Subcutaneous abdominal adipose tissue (tissue), 5 donors: Measurements from ENCODE around the gene THAP4.

ENCODE experiments used
- H3K27ac ChIP-seq: one replicate; pipeline ENCODE4 v1.7.0; 2013; ENCODE audit warnings: low read depth, mild to moderate bottlenecking, inconsistent platforms, low read length, moderate library complexity
- H3K27me3 ChIP-seq, 5 donors: one replicate each; pipeline ENCODE4 v1.7.0; 2013; ENCODE audit warnings: low read length in 5 of 5, inconsistent platforms in 1 of 5; ENCODE audit not compliant: control insufficient read depth in 5 of 5, insufficient read depth in 4 of 5
- H3K36me3 ChIP-seq, 5 donors: one replicate each; pipeline ENCODE4 v1.7.0; 2013; ENCODE audit warnings: low read length in 5 of 5; ENCODE audit not compliant: control insufficient read depth in 5 of 5, insufficient read depth in 5 of 5
- H3K4me1 ChIP-seq, 5 donors: one replicate each; pipeline ENCODE4 v1.7.0; 2013; ENCODE audit warnings: low read length in 5 of 5, mild to moderate bottlenecking in 3 of 5, moderate library complexity in 1 of 5; ENCODE audit not compliant: control insufficient read depth in 5 of 5, insufficient read depth in 5 of 5
- H3K4me3 ChIP-seq, 5 donors: one replicate each; pipeline ENCODE4 v1.7.0; 2013; ENCODE audit warnings: low read length in 5 of 5, low read depth in 1 of 5
- H3K9ac ChIP-seq, 5 donors: one replicate each; pipeline ENCODE4 v1.7.0; 2013; ENCODE audit warnings: low read length in 5 of 5, mild to moderate bottlenecking in 4 of 5, moderate library complexity in 3 of 5
- H3K9me3 ChIP-seq, 5 donors: one replicate each; pipeline ENCODE4 v1.7.0; 2013; ENCODE audit warnings: low read length in 5 of 5; ENCODE audit not compliant: control insufficient read depth in 5 of 5
- donor health status: healthy.
- donor health status: healthy.
- donor health status: healthy.
- donor health status: healthy.
- donor health status: healthy.

THAP4 gene

GRCh38 chr2:241615041-241615440 is 21.9 kb downstream of the THAP4 start:
- Histone ChIP-seq H3K9me3 (no peaks in the 10 kb centered on the region), H3K4me3 (no peak overlapping the region), H3K4me1 (peaks cover 0 to 38% (median 20%) of the 10 kb centered on the region in 5 donors), H3K27ac (no peak overlapping the region), H3K27me3 (no peaks in the 10 kb centered on the region), H3K9ac (no peak overlapping the region), H3K36me3 (peaks cover 0 to 9% (median 6%) of the 10 kb centered on the region in 5 donors)

GRCh38 chr2:241613017-241613780 is 23.8 kb downstream of the THAP4 start:
- no peaks in the 10 kb centered on the region for H3K27me3 ChIP-seq
- peak overlapping the region in 2 of 5 donors; percentile 0 to 47 for H3K9ac ChIP-seq
- no peaks in the 10 kb centered on the region for H3K9me3 ChIP-seq
- H3K4me3 ChIP-seq: no peak overlapping the region
- H3K27ac ChIP-seq: peak overlapping the region; percentile 39
- peaks cover 0 to 41% (median 31%) of the 10 kb centered on the region in 5 donors for H3K4me1 ChIP-seq
- H3K36me3 ChIP-seq: peaks cover 0 to 3% (median 0%) of the 10 kb centered on the region in 5 donors

GRCh38 chr2:241612156-241613016 is 24.6 kb downstream of the THAP4 start:
- Histone ChIP-seq H3K36me3 (peaks cover 0 to 3% (median 0%) of the 10 kb centered on the region in 5 donors), H3K4me3 (no peak overlapping the region), H3K27me3 (no peaks in the 10 kb centered on the region), H3K27ac (no peak overlapping the region), H3K9ac (peak overlapping the region in 1 of 5 donors; percentile 0), H3K9me3 (no peaks in the 10 kb centered on the region), H3K4me1 (peaks cover 0 to 36% (median 23%) of the 10 kb centered on the region in 5 donors)

- peaks cover 0 to 11% (median 5%) of the 10 kb centered on the region in 5 donors for H3K36me3 ChIP-seq
- no peaks in the 10 kb centered on the region for H3K27me3 ChIP-seq
- H3K4me3 ChIP-seq: no peak overlapping the region
- H3K4me1 ChIP-seq: peaks cover 0 to 31% (median 20%) of the 10 kb centered on the region in 5 donors
- H3K9ac ChIP-seq: no peak overlapping the region
- peak overlapping the region; percentile 83 for H3K27ac ChIP-seq
- no peaks in the 10 kb centered on the region for H3K9me3 ChIP-seq
Measured at GRCh38 chr2:241611062-241611461, 25.9 kb downstream of the THAP4 start.

GRCh38 chr2:241609859-241610793 is 26.8 kb downstream of the THAP4 start:
- H3K9me3 ChIP-seq: no peaks in the 10 kb centered on the region
- H3K27me3 ChIP-seq: no peaks in the 10 kb centered on the region
- H3K27ac ChIP-seq: peak overlapping the region; percentile 83
- H3K4me1 ChIP-seq: peaks cover 0 to 31% (median 20%) of the 10 kb centered on the region in 5 donors
- peaks cover 0 to 20% (median 12%) of the 10 kb centered on the region in 5 donors for H3K36me3 ChIP-seq
- peak overlapping the region in 4 of 5 donors; percentile 59 to 74 (median 64) for H3K4me3 ChIP-seq
- H3K9ac ChIP-seq: peak overlapping the region in 4 of 5 donors; percentile 59 to 87 (median 69)

- H3K4me1 ChIP-seq: peaks cover 0 to 31% (median 20%) of the 10 kb centered on the region in 5 donors
- H3K27me3 ChIP-seq: no peaks in the 10 kb centered on the region
- H3K27ac ChIP-seq: no peak overlapping the region
- H3K4me3 ChIP-seq: no peak overlapping the region
- no peaks in the 10 kb centered on the region for H3K9me3 ChIP-seq
- H3K9ac ChIP-seq: peak overlapping the region in 1 of 5 donors; percentile 32
- H3K36me3 ChIP-seq: peaks cover 2 to 26% (median 14%) of the 10 kb centered on the region in 5 donors
Measured at GRCh38 chr2:241608881-241609280, 28.1 kb downstream of the THAP4 start.

GRCh38 chr2:241607162-241607885 is 29.6 kb downstream of the THAP4 start:
- H3K9me3 ChIP-seq: no peaks in the 10 kb centered on the region
- H3K36me3 ChIP-seq: peaks cover 2 to 38% (median 22%) of the 10 kb centered on the region in 5 donors
- peaks cover 0 to 21% (median 19%) of the 10 kb centered on the region in 5 donors for H3K4me1 ChIP-seq

GRCh38 chr2:241606186-241606585 is 30.8 kb downstream of the THAP4 start:
- Histone ChIP-seq H3K9ac (no peak overlapping the region), H3K4me1 (peaks cover 0 to 20% (median 19%) of the 10 kb centered on the region in 5 donors), H3K4me3 (no peak overlapping the region), H3K9me3 (no peaks in the 10 kb centered on the region), H3K36me3 (peaks cover 5 to 50% (median 32%) of the 10 kb centered on the region in 5 donors), H3K27me3 (no peaks in the 10 kb centered on the region), H3K27ac (no peak overlapping the region)

More at GRCh38 chr2:241607162-241607885, 29.6 kb downstream of the THAP4 start:
- Histone ChIP-seq H3K27ac (no peak overlapping the region), H3K9ac (no peak overlapping the region), H3K27me3 (no peaks in the 10 kb centered on the region), H3K4me3 (no peak overlapping the region)

GRCh38 chr2:241603686-241604085 is 33.3 kb downstream of the THAP4 start:
- Histone ChIP-seq H3K36me3 (peaks cover 6 to 70% (median 42%) of the 10 kb centered on the region in 5 donors), H3K27me3 (no peaks in the 10 kb centered on the region), H3K4me3 (no peak overlapping the region), H3K4me1 (peaks cover 0 to 4% (median 0%) of the 10 kb centered on the region in 5 donors), H3K9me3 (no peaks in the 10 kb centered on the region), H3K27ac (no peak overlapping the region), H3K9ac (no peak overlapping the region)
